Ishikawa (cell line): Measurements from ENCODE around the gene PKN1.

Experiments
- CEBPB ChIP-seq: IDR thresholded peaks from 2 replicates; pipeline ENCODE4 v1.6.1; 2012
- CREB1 ChIP-seq: IDR thresholded peaks from 2 replicates; pipeline ENCODE4 v1.6.1; 2012; ENCODE audit warnings: low read depth
- EGR1 ChIP-seq: IDR thresholded peaks from 2 replicates; pipeline ENCODE4 v1.6.1; 2012
- EP300 ChIP-seq: IDR thresholded peaks from 2 replicates; pipeline ENCODE4 v1.6.1; 2012; ENCODE audit warnings: borderline replicate concordance
- FOXM1 ChIP-seq: IDR thresholded peaks from 2 replicates; pipeline ENCODE4 v1.6.1; 2012; ENCODE audit warnings: low read depth, borderline replicate concordance
- NFIC ChIP-seq: IDR thresholded peaks from 2 replicates; pipeline ENCODE4 v1.6.1; 2012
- RAD21 ChIP-seq: IDR thresholded peaks from 2 replicates; pipeline ENCODE4 v1.6.1; 2012; ENCODE audit warnings: low read depth
- REST ChIP-seq: IDR thresholded peaks from 2 replicates; pipeline ENCODE4 v1.6.1; 2012; ENCODE audit warnings: low read depth, mild to moderate bottlenecking
- TAF1 ChIP-seq: IDR thresholded peaks from 2 replicates; pipeline ENCODE4 v1.6.1; 2012; ENCODE audit warnings: low read depth, mild to moderate bottlenecking
- TCF12 ChIP-seq: IDR thresholded peaks from 2 replicates; pipeline ENCODE4 v1.6.1; 2012; ENCODE audit warnings: low read depth
- TEAD4 ChIP-seq: IDR thresholded peaks from 2 replicates; pipeline ENCODE4 v1.6.1; 2012
- USF1 ChIP-seq: IDR thresholded peaks from 2 replicates; pipeline ENCODE4 v1.6.1; 2012
- YY1 ChIP-seq: IDR thresholded peaks from 2 replicates; pipeline ENCODE4 v1.6.1; 2012; ENCODE audit warnings: low read depth
- ZBTB7A ChIP-seq: IDR thresholded peaks from 2 replicates; pipeline ENCODE4 v1.6.1; 2012; ENCODE audit warnings: low read depth
- TF ChIP-seq, protein P1 (sequence below): IDR thresholded peaks from 2 replicates; pipeline ENCODE4 v1.6.1; 2012

The PKN1 gene

DNA sequence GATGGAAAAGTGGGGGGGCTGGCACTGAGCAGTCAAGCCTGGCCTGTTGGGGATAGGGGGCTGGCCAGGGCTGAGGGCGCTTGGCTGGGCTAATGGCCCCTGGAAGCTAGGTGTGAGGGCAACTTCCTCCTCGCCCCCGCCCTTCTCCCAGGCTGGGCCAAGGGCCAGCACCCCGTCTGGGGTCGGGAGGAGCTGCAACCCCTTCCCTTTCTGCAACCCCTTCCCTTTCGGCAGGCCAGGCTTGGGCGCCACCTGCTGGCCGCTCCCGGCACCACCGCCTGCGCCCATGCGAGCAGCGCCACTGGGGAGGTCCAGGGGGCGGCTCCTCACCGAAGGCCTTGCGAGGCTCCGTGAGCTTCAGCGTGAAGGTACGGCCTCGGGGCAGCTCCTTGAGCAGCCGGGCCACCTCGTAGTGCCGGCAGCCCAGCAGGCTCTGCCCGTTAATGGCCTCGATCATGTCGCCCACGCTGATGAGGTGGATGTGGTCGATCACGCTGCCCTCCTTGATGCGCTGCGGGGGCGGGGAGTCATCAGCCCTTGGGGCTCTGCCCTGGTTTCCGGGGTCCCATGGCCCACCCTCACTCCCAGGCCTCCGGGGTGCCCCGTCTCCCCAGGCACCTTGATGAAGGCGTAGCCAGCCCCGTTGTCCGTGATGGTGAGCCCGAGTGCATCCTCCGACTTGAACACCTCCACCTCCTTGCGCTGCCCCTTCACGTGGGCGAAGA is 47.0 kb downstream of the PKN1 start:
- TF ChIP-seq ZBTB7A (peak; percentile 35; the same call in 1 of the 2 replicates), REST (no peak), RAD21 (peak; percentile 51; the same call in 1 of the 2 replicates)

DNA sequence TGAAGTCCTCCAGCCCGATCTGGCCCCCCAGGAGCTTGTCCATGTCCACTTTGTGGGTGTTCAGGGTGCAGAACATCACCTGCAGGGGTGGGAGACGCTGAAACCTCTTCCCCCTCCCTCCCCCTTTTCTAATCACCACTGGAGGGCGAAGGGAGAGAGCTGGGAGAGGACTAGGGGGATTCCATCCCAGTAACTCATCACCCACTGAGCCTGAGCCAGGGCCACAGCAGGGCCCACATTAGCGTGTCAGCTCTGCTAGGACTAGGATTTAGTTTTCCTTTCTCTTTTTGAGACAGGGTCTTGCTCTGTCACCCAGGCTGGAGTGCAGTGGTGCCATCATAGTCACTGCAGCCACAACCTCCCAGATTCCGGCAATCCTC is 47.6 kb downstream of the PKN1 start:
- TF ChIP-seq CEBPB: no peak
- TF ChIP-seq TCF12: no peak
- no peak for TF ChIP-seq TAF1
- TF ChIP-seq USF1: no peak
- TF ChIP-seq RAD21: no peak
- no peak for TF ChIP-seq TEAD4
- no peak for TF ChIP-seq FOXM1
- TF ChIP-seq ZBTB7A: no peak
- no peak for TF ChIP-seq REST
- TF ChIP-seq EGR1: no peak
- TF ChIP-seq NFIC: no peak
- TF ChIP-seq, protein P1, sequence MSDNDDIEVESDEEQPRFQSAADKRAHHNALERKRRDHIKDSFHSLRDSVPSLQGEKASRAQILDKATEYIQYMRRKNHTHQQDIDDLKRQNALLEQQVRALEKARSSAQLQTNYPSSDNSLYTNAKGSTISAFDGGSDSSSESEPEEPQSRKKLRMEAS: no peak
- no peak for TF ChIP-seq EP300

GRCh38 chr19:14482172-14482941 is 49.3 kb downstream of the PKN1 start:
- TF ChIP-seq RAD21 (no peak), FOXM1 (no peak), CEBPB (no peak), ZBTB7A (no peak), TCF12 (no peak), EGR1 (no peak), REST (no peak), NFIC (no peak), YY1 (no peak), TAF1 (no peak), EP300 (no peak), TEAD4 (no peak), USF1 (no peak), CREB1 (no peak)
- TF ChIP-seq, protein P1: no peak

- no peak for TF ChIP-seq TAF1
- TF ChIP-seq FOXM1: no peak
- no peak for TF ChIP-seq USF1
- TF ChIP-seq, protein P1: no peak
- no peak for TF ChIP-seq REST
- TF ChIP-seq EP300: no peak
- TF ChIP-seq RAD21: no peak
- TF ChIP-seq CREB1: no peak
- TF ChIP-seq YY1: no peak
- no peak for TF ChIP-seq EGR1
These were observed 54.4 kb downstream of the PKN1 start for GRCh38 chr19:14487370-14488125.
